Measurements from ENCODE around the gene GALNT10.

GRCh38 chr5:154331924-154332323 lies 141.4 kb downstream of the GALNT10 start:
- TF ChIP-seq CTCF (IDR thresholded peaks at IDR 0.05), result no peak
- no peak for TF ChIP-seq POLR2A (IDR thresholded peaks at IDR 0.05)
- TF ChIP-seq POLR2AphosphoS5 (IDR thresholded peaks at IDR 0.05), result no peak
